Measurements from ENCODE around the gene UNC93A. TPM values are rescaled to one million over a fixed set of nuclear protein-coding genes. Genes with fewer than 3 reads are reported as not detected.

UNC93A gene
- total RNA-seq, 1 experiment from 2014 or later, result not detected

DNA sequence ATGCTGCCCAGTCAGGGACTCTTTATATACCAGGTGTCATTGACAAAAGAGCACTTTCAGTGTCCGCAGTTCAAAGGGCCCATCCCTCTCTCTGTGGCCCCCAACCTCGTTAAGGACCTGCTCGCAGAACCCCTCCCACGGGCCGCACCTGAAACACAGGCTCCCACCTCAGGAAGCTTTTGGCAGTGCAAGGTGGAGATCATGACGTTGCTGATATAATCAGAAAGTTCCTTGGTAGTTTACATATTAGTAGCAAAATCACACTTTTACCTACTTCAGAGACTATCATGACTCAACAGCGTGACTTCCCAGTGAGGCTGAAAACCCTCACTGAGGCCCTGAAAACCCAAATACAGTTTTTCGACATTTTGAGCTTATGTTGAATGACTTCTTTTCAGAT, 37.9 kb downstream of the UNC93A start:
- in situ Hi-C loops (cut with HindIII; ENCODE audit: low sequenced_read_pairs), result no loop called here
- DNase-seq (ENCODE audit: low spot score), result no peak

- in situ Hi-C loops (cut with HindIII; ENCODE audit: low sequenced_read_pairs), result no loop called here
- DNase-seq (ENCODE audit: low spot score), result no peak
Measured at GRCh38 chr6:167330750-167331149, 39.6 kb downstream of the UNC93A start.

DNA sequence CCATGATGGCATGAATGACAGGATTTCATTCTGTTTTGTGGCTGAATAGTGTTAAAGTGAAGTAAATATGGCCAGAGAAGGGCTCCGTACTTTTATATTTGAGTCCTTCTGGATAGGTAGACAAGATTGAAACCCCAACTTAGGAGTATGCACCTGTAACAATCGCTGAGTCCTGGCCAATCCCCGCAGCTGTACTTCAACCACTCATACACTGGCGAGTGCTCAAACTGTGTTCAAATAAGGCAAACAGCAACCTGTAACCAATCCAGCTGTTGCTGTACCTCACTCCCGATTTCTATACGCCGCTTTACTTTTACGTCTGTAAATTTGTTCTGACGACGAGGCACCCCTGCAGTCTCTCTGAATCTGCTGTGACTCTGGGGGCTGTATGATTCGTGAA, 40.5 kb downstream of the UNC93A start:
- DNase-seq (ENCODE audit: low spot score), result no peak
- in situ Hi-C loops (cut with HindIII; ENCODE audit: low sequenced_read_pairs), result no loop called here

DNA sequence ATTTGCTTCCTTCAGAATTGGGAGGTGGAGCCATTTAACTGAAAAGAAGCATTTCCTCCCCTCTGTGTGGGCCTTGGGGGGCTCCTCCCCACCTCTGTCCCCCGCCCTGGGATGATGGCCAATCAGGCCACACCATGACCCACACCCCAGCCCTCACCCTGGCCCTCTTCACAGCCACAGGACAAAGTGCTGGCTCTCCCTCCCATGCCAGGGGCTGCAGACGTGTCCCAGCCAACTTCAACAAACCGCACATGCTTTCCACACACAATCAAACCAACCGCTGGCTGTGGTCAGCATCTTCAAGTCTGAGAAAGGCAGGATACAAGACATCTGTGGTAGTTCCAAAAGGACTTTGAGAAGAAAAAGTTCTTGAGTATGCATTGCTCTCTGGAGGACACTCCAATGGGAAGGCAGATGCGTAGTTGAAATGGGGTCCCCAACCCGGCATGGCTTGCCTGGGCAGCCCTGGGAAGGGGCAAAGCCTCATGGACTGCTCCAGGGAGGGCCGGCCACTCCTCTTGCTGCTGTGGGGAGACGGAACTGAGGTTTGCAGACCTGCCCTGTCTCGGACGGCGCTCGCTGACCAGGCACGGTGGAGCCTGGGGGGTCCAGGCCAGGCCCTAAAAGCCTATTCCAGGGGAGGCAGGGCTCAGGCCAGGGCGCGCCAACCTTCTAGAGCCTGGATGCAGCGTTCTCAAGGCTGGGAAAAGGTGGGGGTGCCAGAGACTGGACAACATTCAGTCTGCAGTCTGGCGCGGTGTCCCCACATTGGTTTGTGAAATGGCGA, 45.9 kb downstream of the UNC93A start:
- in situ Hi-C loops (cut with HindIII; ENCODE audit: low sequenced_read_pairs), result no loop called here
- no peak for DNase-seq (ENCODE audit: low spot score)

DNA sequence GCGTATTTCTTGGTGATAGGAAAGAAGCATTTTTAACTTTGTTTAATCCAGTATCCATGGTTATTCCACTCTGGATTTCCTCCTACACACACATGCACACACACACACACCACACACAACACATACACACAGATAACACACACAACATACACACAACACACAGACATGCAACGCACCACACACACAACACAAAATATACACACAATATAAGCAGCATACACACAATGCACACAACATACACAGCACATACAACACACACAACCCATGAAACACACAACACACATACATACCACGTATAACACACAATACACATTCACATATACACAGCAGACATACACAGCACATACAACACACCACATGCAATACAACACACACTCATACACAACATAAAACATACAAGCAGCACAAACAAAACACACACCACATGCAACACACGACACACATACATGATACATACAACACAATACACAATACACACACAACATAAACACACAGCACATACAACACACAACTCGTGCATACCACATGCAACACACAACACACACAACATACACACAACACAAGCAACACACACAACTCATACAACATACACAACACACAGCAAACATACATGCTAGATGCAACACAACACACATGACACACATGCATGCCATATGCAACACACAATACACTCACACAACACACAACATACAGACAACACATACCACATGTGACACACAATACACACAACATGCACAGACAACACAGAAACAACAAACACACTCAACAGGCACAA, 46.7 kb downstream of the UNC93A start:
- in situ Hi-C loops (cut with HindIII; ENCODE audit: low sequenced_read_pairs), result no loop called here
- no peak for DNase-seq (ENCODE audit: low spot score)

GRCh38 chr6:167338541-167339117, 47.5 kb downstream of the UNC93A start:
- no peak for DNase-seq (ENCODE audit: low spot score)
- in situ Hi-C loops (cut with HindIII; ENCODE audit: low sequenced_read_pairs), result no loop called here

DNA sequence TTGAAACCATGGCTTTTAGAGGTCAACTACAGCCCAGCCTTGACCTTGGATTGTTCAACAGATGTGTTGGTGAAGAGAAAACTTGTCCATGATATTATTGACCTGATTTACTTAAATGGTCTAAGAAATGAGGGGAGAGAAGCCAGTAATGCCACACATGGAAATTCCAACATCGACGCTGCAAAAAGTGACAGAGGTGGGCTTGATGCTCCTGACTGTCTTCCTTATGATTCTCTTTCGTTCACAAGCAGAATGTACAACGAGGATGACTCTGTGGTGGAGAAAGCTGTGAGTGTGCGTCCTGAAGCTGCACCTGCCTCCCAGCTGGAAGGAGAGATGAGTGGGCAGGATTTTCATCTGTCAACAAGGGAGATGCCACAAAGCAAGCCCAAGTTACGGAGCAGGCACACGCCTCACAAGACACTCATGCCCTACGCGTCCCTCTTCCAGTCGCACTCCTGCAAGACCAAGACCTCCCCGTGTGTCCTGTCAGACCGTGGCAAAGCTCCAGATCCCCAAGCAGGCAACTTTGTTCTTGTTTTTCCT, 50.0 kb downstream of the UNC93A start:
- in situ Hi-C loops (cut with HindIII; ENCODE audit: low sequenced_read_pairs), result no loop called here
- no peak for DNase-seq (ENCODE audit: low spot score)

- in situ Hi-C loops (cut with HindIII; ENCODE audit: low sequenced_read_pairs), result no loop called here
- DNase-seq (ENCODE audit: low spot score), result no peak
Measured at GRCh38 chr6:167341665-167342655, 50.8 kb downstream of the UNC93A start.

- in situ Hi-C loops (cut with HindIII; ENCODE audit: low sequenced_read_pairs), result no loop called here
- DNase-seq (ENCODE audit: low spot score), result no peak
Measured at GRCh38 chr6:167342879-167343610, 51.9 kb downstream of the UNC93A start.

DNA sequence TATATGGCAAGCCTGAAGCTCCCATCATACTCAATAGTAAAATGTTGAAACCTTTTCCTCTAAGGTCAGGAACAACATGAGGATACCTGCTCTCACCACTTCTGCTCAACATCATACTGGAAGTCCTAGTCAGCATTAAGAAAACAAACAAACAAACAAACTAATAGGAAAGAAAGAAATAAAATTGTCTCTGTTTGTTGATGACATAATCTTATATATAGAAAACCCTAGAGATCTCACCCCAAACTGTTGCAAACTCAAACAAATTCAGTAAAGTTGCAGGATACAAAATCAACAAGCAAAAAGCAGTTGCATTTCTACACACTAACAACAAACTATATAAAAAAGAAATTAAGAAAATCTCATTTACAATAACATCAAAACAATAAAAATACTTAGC, 54.2 kb downstream of the UNC93A start:
- in situ Hi-C loops (cut with HindIII; ENCODE audit: low sequenced_read_pairs), result no loop called here
- DNase-seq (ENCODE audit: low spot score), result no peak

GRCh38 chr6:167345960-167346359, 54.8 kb downstream of the UNC93A start:
- in situ Hi-C loops (cut with HindIII; ENCODE audit: low sequenced_read_pairs), result no loop called here
- DNase-seq (ENCODE audit: low spot score), result no peak

DNA sequence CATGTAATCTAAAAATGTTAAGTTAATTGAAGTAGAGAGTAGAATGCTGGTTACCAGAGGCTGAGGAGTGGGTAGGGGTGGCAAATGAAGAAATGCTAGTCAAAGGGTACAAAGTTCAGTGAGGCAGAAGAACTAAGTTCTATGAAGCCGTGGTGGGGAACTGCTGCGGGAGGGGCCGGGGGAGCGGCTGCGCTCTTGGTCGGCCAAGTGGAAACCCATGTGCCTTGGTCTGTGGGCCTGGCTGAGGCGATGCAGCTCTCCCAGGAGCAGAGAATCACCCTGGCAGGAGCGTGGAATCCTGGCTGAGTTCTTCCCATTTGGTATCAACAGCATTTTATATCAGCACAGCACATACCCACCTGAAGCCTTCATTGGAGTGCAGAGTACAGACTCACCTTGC, 56.1 kb downstream of the UNC93A start:
- no peak for DNase-seq (ENCODE audit: low spot score)
- in situ Hi-C loops (cut with HindIII; ENCODE audit: low sequenced_read_pairs), result no loop called here

GRCh38 chr6:167349631-167350274, 58.6 kb downstream of the UNC93A start:
- in situ Hi-C loops (cut with HindIII; ENCODE audit: low sequenced_read_pairs), result no loop called here

GRCh38 chr6:167350275-167350696, 59.2 kb downstream of the UNC93A start:
- in situ Hi-C loops (cut with HindIII; ENCODE audit: low sequenced_read_pairs), result no loop called here
- peak; percentile 7 for DNase-seq (ENCODE audit: low spot score)

More at GRCh38 chr6:167349631-167350274, 58.6 kb downstream of the UNC93A start:
- DNase-seq (ENCODE audit: low spot score), result no peak

GRCh38 chr6:167350731-167351655, 59.9 kb downstream of the UNC93A start:
- in situ Hi-C loops (cut with HindIII; ENCODE audit: low sequenced_read_pairs), result no loop called here
- DNase-seq (ENCODE audit: low spot score), result peak; percentile 72

DNA sequence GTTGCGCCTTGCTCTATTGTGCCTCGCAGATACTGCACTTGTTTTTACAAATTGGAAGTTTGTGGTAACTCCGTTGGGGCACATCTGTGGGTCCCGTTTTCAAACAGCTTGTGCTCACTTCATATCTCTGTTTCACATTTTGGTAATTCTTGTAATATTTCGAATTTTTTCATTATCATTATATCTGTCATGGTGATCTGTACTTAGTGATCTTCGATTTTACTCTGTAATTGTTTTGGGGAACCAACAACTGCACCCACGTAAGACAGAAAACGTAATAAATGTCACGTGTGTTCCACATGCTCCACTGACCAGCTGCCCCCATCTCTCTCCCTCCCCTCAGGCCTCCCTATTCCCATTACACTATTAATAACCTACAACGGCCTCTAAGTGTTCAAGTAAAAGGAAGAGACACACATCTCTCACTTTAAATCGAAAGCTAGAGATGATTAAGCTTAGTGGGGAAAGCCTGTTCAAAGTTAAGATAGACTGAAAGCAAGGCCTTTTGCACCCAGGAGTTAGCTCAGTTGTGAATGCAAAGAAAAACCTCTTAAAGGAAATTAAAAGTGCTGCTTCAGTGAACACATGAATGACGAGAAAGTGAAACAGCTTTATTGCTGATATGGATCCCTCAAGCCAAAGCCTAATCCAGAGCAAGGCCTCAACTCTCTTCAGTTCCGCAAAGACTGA, 60.7 kb downstream of the UNC93A start:
- in situ Hi-C loops (cut with HindIII; ENCODE audit: low sequenced_read_pairs), result no loop called here
- no peak for DNase-seq (ENCODE audit: low spot score)
